Glutamatergic neuron (in vitro differentiated cells): Measurements from ENCODE around the gene CDC7. TPM values are rescaled to one million over a fixed set of nuclear protein-coding genes. Genes with fewer than 3 reads are reported as not detected.

Experiments used
- DNase-seq: peaks from one replicate; pipeline ENCODE4 v3.0.0; 2022
- H3K27ac Mint-ChIP-seq: one replicate; pipeline ENCODE4 v1.8.0; 2020; ENCODE audit warnings: mild to moderate bottlenecking, mixed read lengths, inconsistent platforms; ENCODE audit not compliant: unreplicated experiment
- H3K27me3 Mint-ChIP-seq: one replicate; pipeline ENCODE4 v1.8.0; 2020; ENCODE audit warnings: mild to moderate bottlenecking, moderate library complexity, mixed read lengths, inconsistent platforms; ENCODE audit not compliant: unreplicated experiment
- H3K36me3 Mint-ChIP-seq: one replicate; pipeline ENCODE4 v1.8.0; 2020; ENCODE audit warnings: mild to moderate bottlenecking, mixed read lengths, inconsistent platforms; ENCODE audit not compliant: unreplicated experiment
- H3K4me1 Mint-ChIP-seq: one replicate; pipeline ENCODE4 v1.8.0; 2020; ENCODE audit warnings: mild to moderate bottlenecking, low read depth, mixed read lengths, inconsistent platforms; ENCODE audit not compliant: unreplicated experiment
- H3K4me3 Mint-ChIP-seq: one replicate; pipeline ENCODE4 v1.8.0; 2020; ENCODE audit warnings: mild to moderate bottlenecking, mixed read lengths, inconsistent platforms; ENCODE audit not compliant: unreplicated experiment
- H3K9me3 Mint-ChIP-seq: one replicate; pipeline ENCODE4 v1.8.0; 2020; ENCODE audit warnings: mild to moderate bottlenecking, moderate library complexity, mixed read lengths, inconsistent platforms; ENCODE audit not compliant: unreplicated experiment
- CTCF ChIP-seq: fragments of 200-600 bp; sonication (generic); IDR thresholded peaks from one replicate; pipeline ENCODE4 v1.5.0; 2021; ENCODE audit not compliant: partially characterized antibody, unreplicated experiment
- total RNA-seq: library from RNA; stranded (reverse); fragmentation: NEBNext Ultra II Directional; extraction: Animal tissue kit (Norgen Biotek cat#: 25700); gene quantifications from one replicate; pipeline ENCODE4 v1.2.1, GENCODE V29; 2021; ENCODE audit not compliant: unreplicated experiment

The CDC7 gene
- total RNA-seq, 1 donor from 2014 or later = 9.9 TPM

- Mint-ChIP-seq H3K4me1 (peaks cover 3% of the 10 kb centered on the region), H3K4me3 (no peak overlapping the region), H3K36me3 (no peaks in the 10 kb centered on the region), H3K27ac (no peak overlapping the region), H3K27me3 (peaks cover 3% of the 10 kb centered on the region), H3K9me3 (no peaks in the 10 kb centered on the region)
- DNase-seq = no peak
- TF ChIP-seq CTCF = no peak
Observed at GRCh38 chr1:91540910-91541309, 40.3 kb downstream of the CDC7 start.

- no peak for TF ChIP-seq CTCF
- Mint-ChIP-seq H3K36me3 (no peaks in the 10 kb centered on the region), H3K4me1 (peaks cover 3% of the 10 kb centered on the region), H3K9me3 (peaks cover 3% of the 10 kb centered on the region), H3K27ac (no peak overlapping the region), H3K4me3 (no peak overlapping the region), H3K27me3 (peaks cover 3% of the 10 kb centered on the region)
- DNase-seq = no peak
Observed at GRCh38 chr1:91541918-91542533, 41.4 kb downstream of the CDC7 start.

- no peak for DNase-seq
- no peak overlapping the region for H3K27ac Mint-ChIP-seq
- TF ChIP-seq CTCF = no peak
- peaks cover 3% of the 10 kb centered on the region for H3K36me3 Mint-ChIP-seq
- no peak overlapping the region for H3K4me3 Mint-ChIP-seq
- H3K4me1 Mint-ChIP-seq = peaks cover 3% of the 10 kb centered on the region
- peaks cover 7% of the 10 kb centered on the region for H3K9me3 Mint-ChIP-seq
- peaks cover 1% of the 10 kb centered on the region for H3K27me3 Mint-ChIP-seq
Observed at GRCh38 chr1:91545506-91546300, 45.1 kb downstream of the CDC7 start.

- peaks cover 1% of the 10 kb centered on the region for H3K27me3 Mint-ChIP-seq
- no peak overlapping the region for H3K27ac Mint-ChIP-seq
- peaks cover 7% of the 10 kb centered on the region for H3K9me3 Mint-ChIP-seq
- no peak overlapping the region for H3K4me3 Mint-ChIP-seq
- peaks cover 3% of the 10 kb centered on the region for H3K4me1 Mint-ChIP-seq
- peaks cover 3% of the 10 kb centered on the region for H3K36me3 Mint-ChIP-seq
- TF ChIP-seq CTCF = no peak
- DNase-seq = no peak
Observed at GRCh38 chr1:91546301-91546581, 45.6 kb downstream of the CDC7 start.

- no peak for DNase-seq
- peaks cover 7% of the 10 kb centered on the region for H3K9me3 Mint-ChIP-seq
- no peak overlapping the region for H3K27ac Mint-ChIP-seq
Observed at GRCh38 chr1:91546876-91547275, 46.2 kb downstream of the CDC7 start.

More at GRCh38 chr1:91546876-91547275, 46.2 kb downstream of the CDC7 start:
- Mint-ChIP-seq H3K4me1 (peaks cover 3% of the 10 kb centered on the region), H3K36me3 (peaks cover 3% of the 10 kb centered on the region), H3K27me3 (peaks cover 1% of the 10 kb centered on the region), H3K4me3 (no peak overlapping the region)
- TF ChIP-seq CTCF = no peak
